Suprapubic skin (tissue), 4 donors: ENCODE measurements around the gene MXD3.

Source experiments
- CTCF ChIP-seq, 2 donors: fragments of 200-600 bp in 1 of 2; fragments of 450-650 bp in 1 of 2; sonication (generic) in 1 of 2; IDR thresholded peaks; one replicate each; pipeline ENCODE4 v1.5.1; 2016 to 2019; ENCODE audit warnings: antibody characterized with exemption in 2 of 2, mild to moderate bottlenecking in 1 of 2, moderate library complexity in 1 of 2
- EP300 ChIP-seq: sonication (generic); formaldehyde crosslinking; IDR thresholded peaks from one replicate; pipeline ENCODE4 v1.6.1; 2017; ENCODE audit warnings: antibody characterized with exemption
- POLR2A ChIP-seq, 2 donors: fragments of 450-650 bp; IDR thresholded peaks; one replicate each; pipeline ENCODE4 v1.6.1; 2017; ENCODE audit warnings: antibody characterized with exemption in 2 of 2, mild to moderate bottlenecking in 2 of 2, moderate library complexity in 2 of 2
- POLR2AphosphoS5 ChIP-seq, 3 donors: sonication (generic); formaldehyde crosslinking; IDR thresholded peaks; one replicate each; pipeline ENCODE4 v1.6.1; 2017; ENCODE audit warnings: antibody characterized with exemption in 3 of 3

- TF ChIP-seq CTCF (IDR thresholded peaks at IDR 0.05) (no peak), POLR2A (IDR thresholded peaks at IDR 0.05) (no peak), POLR2AphosphoS5 (IDR thresholded peaks at IDR 0.05) (no peak), EP300 (no peak)
Observed at GRCh38 chr5:177334155-177334551, 22.5 kb upstream of the MXD3 start.
